Measurements from ENCODE around the gene LYPD6B. TPM values are rescaled to one million over a fixed set of nuclear protein-coding genes. Genes with fewer than 3 reads are reported as not detected.

LYPD6B gene
- total and polyA plus RNA-seq, 2 experiments from 2014 or later, result 1.7 to 3.6 TPM

DNA sequence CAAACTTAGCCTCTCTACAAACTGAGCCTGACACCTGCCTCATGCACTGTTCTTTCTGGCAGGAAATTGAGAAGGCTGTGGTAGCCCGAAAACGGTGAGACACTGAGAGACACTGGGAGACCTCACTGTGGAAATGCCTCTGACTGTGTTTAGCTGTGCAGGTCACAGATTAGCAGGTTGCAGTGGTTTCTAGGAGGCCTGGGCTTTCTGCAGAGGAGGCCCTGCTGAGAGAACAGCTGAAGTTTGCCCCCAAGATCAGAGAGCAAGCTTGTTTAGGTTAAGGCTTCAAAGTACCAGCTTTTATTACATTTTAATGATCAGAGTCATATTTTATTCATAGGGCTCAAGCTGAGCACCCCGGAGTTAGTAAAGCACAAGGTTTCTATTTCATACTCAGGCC is 223.2 kb downstream of the LYPD6B start:
- no peak overlapping the region for H3K27ac ChIP-seq (ENCODE audit: low read depth)
- H3F3A ChIP-seq (replicated peaks; ENCODE audit: low read depth), result no peaks in the 10 kb centered on the region
- no peaks in the 10 kb centered on the region for H3K27me3 ChIP-seq (ENCODE audit: insufficient read depth)
- no peak overlapping the region; the same call in 1 of the 2 replicates for H3K4me2 ChIP-seq
- ATAC-seq (peak; percentile 48; the same call in 2 of the 3 replicates), DNase-seq (ENCODE audit: low spot score) (no peak)
- peaks cover 8% of the 10 kb centered on the region for H3K4me1 ChIP-seq (ENCODE audit: insufficient read depth)
- no peaks in the 10 kb centered on the region for H4K20me1 ChIP-seq (replicated peaks; ENCODE audit: insufficient read depth)
- no peaks in the 10 kb centered on the region for H3K36me3 Mint-ChIP-seq (ENCODE audit: low read depth)
- H3K9me3 Mint-ChIP-seq, result no peaks in the 10 kb centered on the region
- peaks cover 12% of the 10 kb centered on the region for H3K4me1 Mint-ChIP-seq
- no peak for TF ChIP-seq JUNB (IDR thresholded peaks at IDR 0.05; ENCODE audit: unreplicated experiment)
- TF ChIP-seq ZNF114 (CRISPR knock-in tag; IDR thresholded peaks at IDR 0.05), result no peak
- TF ChIP-seq EZH2 (IDR thresholded peaks at IDR 0.05; ENCODE audit: low read depth, unreplicated experiment), result no peak
- TF ChIP-seq, protein P1, sequence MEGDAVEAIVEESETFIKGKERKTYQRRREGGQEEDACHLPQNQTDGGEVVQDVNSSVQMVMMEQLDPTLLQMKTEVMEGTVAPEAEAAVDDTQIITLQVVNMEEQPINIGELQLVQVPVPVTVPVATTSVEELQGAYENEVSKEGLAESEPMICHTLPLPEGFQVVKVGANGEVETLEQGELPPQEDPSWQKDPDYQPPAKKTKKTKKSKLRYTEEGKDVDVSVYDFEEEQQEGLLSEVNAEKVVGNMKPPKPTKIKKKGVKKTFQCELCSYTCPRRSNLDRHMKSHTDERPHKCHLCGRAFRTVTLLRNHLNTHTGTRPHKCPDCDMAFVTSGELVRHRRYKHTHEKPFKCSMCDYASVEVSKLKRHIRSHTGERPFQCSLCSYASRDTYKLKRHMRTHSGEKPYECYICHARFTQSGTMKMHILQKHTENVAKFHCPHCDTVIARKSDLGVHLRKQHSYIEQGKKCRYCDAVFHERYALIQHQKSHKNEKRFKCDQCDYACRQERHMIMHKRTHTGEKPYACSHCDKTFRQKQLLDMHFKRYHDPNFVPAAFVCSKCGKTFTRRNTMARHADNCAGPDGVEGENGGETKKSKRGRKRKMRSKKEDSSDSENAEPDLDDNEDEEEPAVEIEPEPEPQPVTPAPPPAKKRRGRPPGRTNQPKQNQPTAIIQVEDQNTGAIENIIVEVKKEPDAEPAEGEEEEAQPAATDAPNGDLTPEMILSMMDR (conservative IDR thresholded peaks at IDR 0.05; ENCODE audit: low read depth in 2 of 2), result no peak
- TF ChIP-seq, protein P2, sequence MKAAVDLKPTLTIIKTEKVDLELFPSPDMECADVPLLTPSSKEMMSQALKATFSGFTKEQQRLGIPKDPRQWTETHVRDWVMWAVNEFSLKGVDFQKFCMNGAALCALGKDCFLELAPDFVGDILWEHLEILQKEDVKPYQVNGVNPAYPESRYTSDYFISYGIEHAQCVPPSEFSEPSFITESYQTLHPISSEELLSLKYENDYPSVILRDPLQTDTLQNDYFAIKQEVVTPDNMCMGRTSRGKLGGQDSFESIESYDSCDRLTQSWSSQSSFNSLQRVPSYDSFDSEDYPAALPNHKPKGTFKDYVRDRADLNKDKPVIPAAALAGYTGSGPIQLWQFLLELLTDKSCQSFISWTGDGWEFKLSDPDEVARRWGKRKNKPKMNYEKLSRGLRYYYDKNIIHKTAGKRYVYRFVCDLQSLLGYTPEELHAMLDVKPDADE (IDR thresholded peaks at IDR 0.05), result no peak
- TF ChIP-seq CREB1 (CRISPR knock-in tag; IDR thresholded peaks at IDR 0.05; ENCODE audit: low read depth), result no peak
- no peak for TF ChIP-seq EZH2phosphoT487 (IDR thresholded peaks at IDR 0.05; ENCODE audit: unreplicated experiment)
- no peak for TF ChIP-seq POLR2AphosphoS5 (IDR thresholded peaks at IDR 0.05; ENCODE audit: low read depth)
- no peak for TF ChIP-seq STAT1 (IDR thresholded peaks at IDR 0.05; ENCODE audit: unreplicated experiment)
- TF ChIP-seq NANOG (IDR thresholded peaks at IDR 0.05; ENCODE audit: borderline replicate concordance), result no peak
- TF ChIP-seq, protein P3, sequence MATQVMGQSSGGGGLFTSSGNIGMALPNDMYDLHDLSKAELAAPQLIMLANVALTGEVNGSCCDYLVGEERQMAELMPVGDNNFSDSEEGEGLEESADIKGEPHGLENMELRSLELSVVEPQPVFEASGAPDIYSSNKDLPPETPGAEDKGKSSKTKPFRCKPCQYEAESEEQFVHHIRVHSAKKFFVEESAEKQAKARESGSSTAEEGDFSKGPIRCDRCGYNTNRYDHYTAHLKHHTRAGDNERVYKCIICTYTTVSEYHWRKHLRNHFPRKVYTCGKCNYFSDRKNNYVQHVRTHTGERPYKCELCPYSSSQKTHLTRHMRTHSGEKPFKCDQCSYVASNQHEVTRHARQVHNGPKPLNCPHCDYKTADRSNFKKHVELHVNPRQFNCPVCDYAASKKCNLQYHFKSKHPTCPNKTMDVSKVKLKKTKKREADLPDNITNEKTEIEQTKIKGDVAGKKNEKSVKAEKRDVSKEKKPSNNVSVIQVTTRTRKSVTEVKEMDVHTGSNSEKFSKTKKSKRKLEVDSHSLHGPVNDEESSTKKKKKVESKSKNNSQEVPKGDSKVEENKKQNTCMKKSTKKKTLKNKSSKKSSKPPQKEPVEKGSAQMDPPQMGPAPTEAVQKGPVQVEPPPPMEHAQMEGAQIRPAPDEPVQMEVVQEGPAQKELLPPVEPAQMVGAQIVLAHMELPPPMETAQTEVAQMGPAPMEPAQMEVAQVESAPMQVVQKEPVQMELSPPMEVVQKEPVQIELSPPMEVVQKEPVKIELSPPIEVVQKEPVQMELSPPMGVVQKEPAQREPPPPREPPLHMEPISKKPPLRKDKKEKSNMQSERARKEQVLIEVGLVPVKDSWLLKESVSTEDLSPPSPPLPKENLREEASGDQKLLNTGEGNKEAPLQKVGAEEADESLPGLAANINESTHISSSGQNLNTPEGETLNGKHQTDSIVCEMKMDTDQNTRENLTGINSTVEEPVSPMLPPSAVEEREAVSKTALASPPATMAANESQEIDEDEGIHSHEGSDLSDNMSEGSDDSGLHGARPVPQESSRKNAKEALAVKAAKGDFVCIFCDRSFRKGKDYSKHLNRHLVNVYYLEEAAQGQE (IDR thresholded peaks at IDR 0.05; ENCODE audit: unreplicated experiment), result no peak
- no peak for TF ChIP-seq ZNF331 (CRISPR knock-in tag; IDR thresholded peaks at IDR 0.05; ENCODE audit: low read depth)
- TF ChIP-seq, protein P4, sequence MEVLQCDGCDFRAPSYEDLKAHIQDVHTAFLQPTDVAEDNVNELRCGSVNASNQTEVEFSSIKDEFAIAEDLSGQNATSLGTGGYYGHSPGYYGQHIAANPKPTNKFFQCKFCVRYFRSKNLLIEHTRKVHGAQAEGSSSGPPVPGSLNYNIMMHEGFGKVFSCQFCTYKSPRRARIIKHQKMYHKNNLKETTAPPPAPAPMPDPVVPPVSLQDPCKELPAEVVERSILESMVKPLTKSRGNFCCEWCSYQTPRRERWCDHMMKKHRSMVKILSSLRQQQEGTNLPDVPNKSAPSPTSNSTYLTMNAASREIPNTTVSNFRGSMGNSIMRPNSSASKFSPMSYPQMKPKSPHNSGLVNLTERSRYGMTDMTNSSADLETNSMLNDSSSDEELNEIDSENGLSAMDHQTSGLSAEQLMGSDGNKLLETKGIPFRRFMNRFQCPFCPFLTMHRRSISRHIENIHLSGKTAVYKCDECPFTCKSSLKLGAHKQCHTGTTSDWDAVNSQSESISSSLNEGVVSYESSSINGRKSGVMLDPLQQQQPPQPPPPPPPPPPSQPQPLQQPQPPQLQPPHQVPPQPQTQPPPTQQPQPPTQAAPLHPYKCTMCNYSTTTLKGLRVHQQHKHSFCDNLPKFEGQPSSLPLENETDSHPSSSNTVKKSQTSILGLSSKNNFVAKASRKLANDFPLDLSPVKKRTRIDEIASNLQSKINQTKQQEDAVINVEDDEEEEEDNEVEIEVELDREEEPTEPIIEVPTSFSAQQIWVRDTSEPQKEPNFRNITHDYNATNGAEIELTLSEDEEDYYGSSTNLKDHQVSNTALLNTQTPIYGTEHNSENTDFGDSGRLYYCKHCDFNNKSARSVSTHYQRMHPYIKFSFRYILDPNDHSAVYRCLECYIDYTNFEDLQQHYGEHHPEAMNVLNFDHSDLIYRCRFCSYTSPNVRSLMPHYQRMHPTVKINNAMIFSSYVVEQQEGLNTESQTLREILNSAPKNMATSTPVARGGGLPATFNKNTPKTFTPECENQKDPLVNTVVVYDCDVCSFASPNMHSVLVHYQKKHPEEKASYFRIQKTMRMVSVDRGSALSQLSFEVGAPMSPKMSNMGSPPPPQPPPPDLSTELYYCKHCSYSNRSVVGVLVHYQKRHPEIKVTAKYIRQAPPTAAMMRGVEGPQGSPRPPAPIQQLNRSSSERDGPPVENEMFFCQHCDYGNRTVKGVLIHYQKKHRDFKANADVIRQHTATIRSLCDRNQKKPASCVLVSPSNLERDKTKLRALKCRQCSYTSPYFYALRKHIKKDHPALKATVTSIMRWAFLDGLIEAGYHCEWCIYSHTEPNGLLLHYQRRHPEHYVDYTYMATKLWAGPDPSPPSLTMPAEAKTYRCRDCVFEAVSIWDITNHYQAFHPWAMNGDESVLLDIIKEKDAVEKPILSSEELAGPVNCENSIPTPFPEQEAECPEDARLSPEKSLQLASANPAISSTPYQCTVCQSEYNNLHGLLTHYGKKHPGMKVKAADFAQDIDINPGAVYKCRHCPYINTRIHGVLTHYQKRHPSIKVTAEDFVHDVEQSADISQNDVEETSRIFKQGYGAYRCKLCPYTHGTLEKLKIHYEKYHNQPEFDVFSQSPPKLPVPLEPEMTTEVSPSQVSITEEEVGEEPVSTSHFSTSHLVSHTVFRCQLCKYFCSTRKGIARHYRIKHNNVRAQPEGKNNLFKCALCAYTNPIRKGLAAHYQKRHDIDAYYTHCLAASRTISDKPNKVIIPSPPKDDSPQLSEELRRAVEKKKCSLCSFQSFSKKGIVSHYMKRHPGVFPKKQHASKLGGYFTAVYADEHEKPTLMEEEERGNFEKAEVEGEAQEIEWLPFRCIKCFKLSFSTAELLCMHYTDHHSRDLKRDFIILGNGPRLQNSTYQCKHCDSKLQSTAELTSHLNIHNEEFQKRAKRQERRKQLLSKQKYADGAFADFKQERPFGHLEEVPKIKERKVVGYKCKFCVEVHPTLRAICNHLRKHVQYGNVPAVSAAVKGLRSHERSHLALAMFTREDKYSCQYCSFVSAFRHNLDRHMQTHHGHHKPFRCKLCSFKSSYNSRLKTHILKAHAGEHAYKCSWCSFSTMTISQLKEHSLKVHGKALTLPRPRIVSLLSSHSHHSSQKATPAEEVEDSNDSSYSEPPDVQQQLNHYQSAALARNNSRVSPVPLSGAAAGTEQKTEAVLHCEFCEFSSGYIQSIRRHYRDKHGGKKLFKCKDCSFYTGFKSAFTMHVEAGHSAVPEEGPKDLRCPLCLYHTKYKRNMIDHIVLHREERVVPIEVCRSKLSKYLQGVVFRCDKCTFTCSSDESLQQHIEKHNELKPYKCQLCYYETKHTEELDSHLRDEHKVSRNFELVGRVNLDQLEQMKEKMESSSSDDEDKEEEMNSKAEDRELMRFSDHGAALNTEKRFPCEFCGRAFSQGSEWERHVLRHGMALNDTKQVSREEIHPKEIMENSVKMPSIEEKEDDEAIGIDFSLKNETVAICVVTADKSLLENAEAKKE (CRISPR knock-in tag; IDR thresholded peaks at IDR 0.05), result no peak
- 0 out of 2 replicates have a peak, but pooled peaks cover 2% of the 10 kb centered on the region for H3K9me2 ChIP-seq (ENCODE audit: insufficient read depth)
- peak overlapping the region; percentile 90 for H2AFZ ChIP-seq
- no peak overlapping the region for H3K4me3 Mint-ChIP-seq
- H3K27ac Mint-ChIP-seq, result no peak overlapping the region; the same call in 1 of the 2 replicates
- H3K4me3 ChIP-seq, result no peak overlapping the region
- H3K27me3 Mint-ChIP-seq (ENCODE audit: insufficient read depth, low read depth, poor library complexity), result no peaks in the 10 kb centered on the region
- H3K36me3 ChIP-seq (ENCODE audit: insufficient read depth), result no peaks in the 10 kb centered on the region
- H3K79me2 ChIP-seq (replicated peaks; ENCODE audit: insufficient read depth), result no peaks in the 10 kb centered on the region
